NB4 (cell line): ENCODE results near the gene SAMD13.

Experiments
- DNase-seq: peaks from one replicate; pipeline ENCODE4 v3.0.0; 2010; ENCODE audit warnings: low read depth
- H3K4me3 ChIP-seq: one replicate; pipeline ENCODE4 v1.5.1; 2011; ENCODE audit warnings: mild to moderate bottlenecking, low read depth, low read length, moderate library complexity
- MYC ChIP-seq: IDR thresholded peaks from 2 replicates; pipeline ENCODE4 v1.6.1; 2011; ENCODE audit warnings: low read depth, low read length
- POLR2A ChIP-seq: IDR thresholded peaks from 2 replicates; pipeline ENCODE4 v1.6.1; 2011; ENCODE audit warnings: mild to moderate bottlenecking; ENCODE audit not compliant: insufficient read length; ENCODE audit errors: extremely low read depth
- TF ChIP-seq, protein P1 (sequence below): IDR thresholded peaks from 2 replicates; pipeline ENCODE4 v1.6.1; 2011; ENCODE audit warnings: low read depth, low read length
- TF ChIP-seq, protein P2 (sequence below): IDR thresholded peaks from one replicate; pipeline ENCODE4 v1.5.1; 2012; ENCODE audit warnings: low read depth, low read length

SAMD13 gene

DNA sequence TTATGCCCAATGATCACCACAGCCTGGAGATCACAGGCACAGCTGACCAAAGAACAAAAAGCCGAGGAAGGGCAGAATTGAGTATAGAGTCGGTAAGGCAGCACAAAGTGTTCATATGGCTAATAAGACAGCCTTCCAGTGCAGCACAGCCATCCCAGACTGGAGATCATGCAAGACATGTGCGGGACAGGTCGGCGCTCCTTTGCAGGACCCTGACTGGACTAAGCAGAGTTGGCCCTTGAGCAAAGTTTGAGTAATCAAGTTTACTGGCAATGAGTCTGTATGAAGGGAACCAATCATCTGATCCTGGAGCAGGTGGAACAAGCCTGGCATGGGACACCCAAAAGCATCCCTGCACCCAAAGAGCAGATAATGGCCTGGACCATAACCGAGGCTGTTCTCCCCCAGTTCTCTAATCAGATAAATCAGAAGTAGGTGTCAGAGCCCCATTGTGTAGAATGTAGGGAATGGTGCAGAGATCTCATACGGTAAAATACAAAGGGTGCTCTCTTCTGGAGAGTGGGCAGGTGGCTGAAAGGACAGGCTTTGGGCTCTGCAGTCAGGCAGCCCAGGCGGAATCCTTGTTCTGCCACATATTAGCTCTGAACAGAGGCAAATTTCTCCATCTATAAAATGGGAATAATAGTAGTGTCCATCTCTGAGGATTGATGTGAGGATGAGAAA, 86.1 kb downstream of the SAMD13 start:
- H3K4me3 ChIP-seq: no peak overlapping the region
- TF ChIP-seq, protein P1, sequence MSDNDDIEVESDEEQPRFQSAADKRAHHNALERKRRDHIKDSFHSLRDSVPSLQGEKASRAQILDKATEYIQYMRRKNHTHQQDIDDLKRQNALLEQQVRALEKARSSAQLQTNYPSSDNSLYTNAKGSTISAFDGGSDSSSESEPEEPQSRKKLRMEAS: no peak
- TF ChIP-seq POLR2A (no peak), MYC (no peak)
- TF ChIP-seq, protein P2, sequence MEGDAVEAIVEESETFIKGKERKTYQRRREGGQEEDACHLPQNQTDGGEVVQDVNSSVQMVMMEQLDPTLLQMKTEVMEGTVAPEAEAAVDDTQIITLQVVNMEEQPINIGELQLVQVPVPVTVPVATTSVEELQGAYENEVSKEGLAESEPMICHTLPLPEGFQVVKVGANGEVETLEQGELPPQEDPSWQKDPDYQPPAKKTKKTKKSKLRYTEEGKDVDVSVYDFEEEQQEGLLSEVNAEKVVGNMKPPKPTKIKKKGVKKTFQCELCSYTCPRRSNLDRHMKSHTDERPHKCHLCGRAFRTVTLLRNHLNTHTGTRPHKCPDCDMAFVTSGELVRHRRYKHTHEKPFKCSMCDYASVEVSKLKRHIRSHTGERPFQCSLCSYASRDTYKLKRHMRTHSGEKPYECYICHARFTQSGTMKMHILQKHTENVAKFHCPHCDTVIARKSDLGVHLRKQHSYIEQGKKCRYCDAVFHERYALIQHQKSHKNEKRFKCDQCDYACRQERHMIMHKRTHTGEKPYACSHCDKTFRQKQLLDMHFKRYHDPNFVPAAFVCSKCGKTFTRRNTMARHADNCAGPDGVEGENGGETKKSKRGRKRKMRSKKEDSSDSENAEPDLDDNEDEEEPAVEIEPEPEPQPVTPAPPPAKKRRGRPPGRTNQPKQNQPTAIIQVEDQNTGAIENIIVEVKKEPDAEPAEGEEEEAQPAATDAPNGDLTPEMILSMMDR: peak; percentile 15
- DNase-seq: peak; percentile 20

DNA sequence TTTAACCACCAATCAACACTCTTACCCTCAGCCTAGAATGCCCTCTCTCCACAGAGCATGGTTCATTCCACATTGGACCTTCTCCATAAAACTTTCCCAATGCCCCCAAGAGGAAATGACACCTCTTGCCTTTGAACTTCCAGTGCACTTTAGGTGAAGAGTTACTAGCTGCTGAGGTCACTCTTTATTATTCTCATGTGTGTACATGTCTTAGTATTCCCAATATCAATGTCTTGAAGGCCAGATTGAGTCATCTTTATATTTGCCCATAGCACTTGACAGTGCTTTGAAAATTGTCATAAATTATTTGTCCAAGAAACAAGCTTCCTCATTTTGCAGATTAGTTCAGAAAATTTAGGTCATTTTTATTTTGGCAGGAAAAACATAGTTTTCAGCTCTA, 88.7 kb downstream of the SAMD13 start:
- H3K4me3 ChIP-seq: no peak overlapping the region
- TF ChIP-seq, protein P2: no peak
- TF ChIP-seq, protein P1: no peak
- TF ChIP-seq MYC (no peak), POLR2A (no peak)
- no peak for DNase-seq

DNA sequence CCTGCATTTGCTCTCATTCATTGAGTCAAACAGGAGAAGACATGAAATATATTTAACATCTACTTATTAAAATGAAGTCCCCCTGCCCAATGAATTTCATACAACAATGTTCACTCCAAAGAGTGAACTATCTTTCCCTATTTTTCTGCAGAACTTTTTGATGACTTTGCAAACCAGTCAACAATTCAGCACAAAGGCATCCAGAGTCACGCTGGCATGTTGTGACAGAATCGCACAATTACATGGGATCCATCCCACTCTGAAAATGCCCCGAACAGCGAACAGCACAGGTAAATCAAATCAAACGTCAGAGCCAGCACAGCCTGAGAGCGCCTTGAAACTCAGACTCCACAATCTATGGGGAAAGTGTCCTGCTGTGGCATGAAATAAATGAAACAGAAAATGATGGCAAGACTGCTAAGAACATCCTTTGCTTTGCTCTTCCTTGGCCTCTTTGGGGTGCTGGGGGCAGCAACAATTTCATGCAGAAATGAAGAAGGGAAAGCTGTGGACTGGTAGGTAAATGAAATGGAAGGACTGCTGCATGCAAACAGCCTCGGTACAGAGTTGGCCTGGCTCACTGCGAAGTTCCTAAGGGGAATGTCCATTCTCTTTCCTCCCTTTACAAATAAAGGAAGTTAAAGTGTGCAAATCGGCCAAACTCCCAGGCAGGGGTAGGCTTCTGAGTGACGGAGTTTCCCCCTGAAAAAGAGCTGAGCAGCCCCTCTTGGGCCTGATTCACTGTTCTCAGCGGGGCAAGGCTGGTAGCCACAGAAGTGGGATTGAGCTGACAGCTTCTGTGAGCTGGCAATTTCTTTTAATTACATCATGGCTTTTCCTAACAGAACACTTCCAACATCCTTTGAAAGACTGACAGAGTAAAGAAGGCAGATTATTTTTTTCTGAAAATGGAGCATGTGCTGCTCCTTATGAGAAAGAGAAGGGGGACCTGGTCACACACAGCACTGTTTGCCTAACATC, 97.0 kb downstream of the SAMD13 start, which contains the start of gene DNASE2B:
TSS of gene DNASE2B (plus strand) at position 310 of the 981 bp plus-strand sequence. CDS start at position 391, 81 bp downstream.
- no peak for DNase-seq
- TF ChIP-seq MYC (no peak), POLR2A (no peak)
- TF ChIP-seq, protein P1: no peak
- TF ChIP-seq, protein P2: no peak
- H3K4me3 ChIP-seq: no peak within 1 kb of the TSS
